ENCODE measurements around the gene RHBDL1.

The RHBDL1 gene

DNA sequence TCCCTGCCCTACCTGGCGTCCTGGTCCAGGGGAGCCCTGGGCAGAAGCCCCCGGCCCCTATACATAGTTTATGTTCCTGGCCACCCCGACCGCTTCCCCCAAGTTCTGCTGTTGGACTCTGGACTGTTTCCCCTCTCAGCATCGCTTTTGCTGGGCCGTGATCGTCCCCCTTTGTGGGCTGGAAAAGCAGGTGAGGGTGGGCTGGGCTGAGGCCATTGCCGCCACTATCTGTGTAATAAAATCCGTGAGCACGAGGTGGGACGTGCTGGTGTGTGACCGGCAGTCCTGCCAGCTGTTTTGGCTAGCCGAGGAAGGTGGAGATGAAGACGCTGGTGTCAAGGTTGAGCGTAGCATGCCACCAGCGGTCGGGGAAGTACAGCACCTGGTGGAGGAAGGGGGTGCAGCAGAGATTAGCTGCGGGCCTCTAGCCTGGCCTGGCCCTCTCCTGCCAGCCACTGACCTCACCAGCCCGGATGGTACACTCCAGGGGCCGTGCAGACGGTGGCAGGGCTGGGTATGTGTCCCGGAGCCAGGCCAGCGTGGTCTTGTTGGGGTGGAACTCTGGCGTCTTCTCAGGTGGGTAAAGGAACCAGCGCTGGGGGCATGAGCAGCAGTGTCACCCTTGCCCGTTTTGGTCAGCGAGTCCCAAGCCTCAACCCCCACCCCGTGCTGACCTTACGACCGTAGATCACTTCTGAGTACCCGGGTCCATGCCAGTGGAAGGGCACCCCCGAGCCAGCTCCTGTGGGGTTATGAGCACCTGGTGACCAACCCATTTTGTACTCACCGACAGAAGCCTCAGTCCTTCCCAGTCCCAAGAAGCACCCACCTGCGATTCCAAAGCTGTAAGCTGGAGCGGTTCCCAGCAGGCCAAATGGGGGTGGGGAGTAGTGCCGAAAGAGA is 7.3 kb downstream of the RHBDL1 start (continued):
- TF ChIP-seq, protein P1, sequence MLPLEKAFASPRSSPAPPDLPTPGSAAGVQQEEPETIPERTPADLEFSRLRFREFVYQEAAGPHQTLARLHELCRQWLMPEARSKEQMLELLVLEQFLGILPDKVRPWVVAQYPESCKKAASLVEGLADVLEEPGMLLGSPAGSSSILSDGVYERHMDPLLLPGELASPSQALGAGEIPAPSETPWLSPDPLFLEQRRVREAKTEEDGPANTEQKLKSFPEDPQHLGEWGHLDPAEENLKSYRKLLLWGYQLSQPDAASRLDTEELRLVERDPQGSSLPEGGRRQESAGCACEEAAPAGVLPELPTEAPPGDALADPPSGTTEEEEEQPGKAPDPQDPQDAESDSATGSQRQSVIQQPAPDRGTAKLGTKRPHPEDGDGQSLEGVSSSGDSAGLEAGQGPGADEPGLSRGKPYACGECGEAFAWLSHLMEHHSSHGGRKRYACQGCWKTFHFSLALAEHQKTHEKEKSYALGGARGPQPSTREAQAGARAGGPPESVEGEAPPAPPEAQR (tag by site-specific recombination; IDR thresholded peaks at IDR 0.05): no peak
- TF ChIP-seq, protein P2, sequence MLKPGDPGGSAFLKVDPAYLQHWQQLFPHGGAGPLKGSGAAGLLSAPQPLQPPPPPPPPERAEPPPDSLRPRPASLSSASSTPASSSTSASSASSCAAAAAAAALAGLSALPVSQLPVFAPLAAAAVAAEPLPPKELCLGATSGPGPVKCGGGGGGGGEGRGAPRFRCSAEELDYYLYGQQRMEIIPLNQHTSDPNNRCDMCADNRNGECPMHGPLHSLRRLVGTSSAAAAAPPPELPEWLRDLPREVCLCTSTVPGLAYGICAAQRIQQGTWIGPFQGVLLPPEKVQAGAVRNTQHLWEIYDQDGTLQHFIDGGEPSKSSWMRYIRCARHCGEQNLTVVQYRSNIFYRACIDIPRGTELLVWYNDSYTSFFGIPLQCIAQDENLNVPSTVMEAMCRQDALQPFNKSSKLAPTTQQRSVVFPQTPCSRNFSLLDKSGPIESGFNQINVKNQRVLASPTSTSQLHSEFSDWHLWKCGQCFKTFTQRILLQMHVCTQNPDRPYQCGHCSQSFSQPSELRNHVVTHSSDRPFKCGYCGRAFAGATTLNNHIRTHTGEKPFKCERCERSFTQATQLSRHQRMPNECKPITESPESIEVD (tag by site-specific recombination; IDR thresholded peaks at IDR 0.05): no peak
- no peak for TF ChIP-seq ZNF248 (tag by site-specific recombination; IDR thresholded peaks at IDR 0.05)
- no peak for TF ChIP-seq ZNF571 (tag by site-specific recombination; IDR thresholded peaks at IDR 0.05)
- no peak for TF ChIP-seq ZSCAN30 (tag by site-specific recombination; IDR thresholded peaks at IDR 0.05)
- TF ChIP-seq GFI1B (tag by site-specific recombination; IDR thresholded peaks at IDR 0.05): no peak
- TF ChIP-seq IKZF3 (tag by site-specific recombination; IDR thresholded peaks at IDR 0.05): peak; percentile 79; the same call in 1 of the 2 replicates
- TF ChIP-seq ZNF239 (tag by site-specific recombination; IDR thresholded peaks at IDR 0.05): 0 out of 2 replicates have a peak, but pooled peaks have one; percentile 62
- no peak for TF ChIP-seq ZNF76 (tag by site-specific recombination; IDR thresholded peaks at IDR 0.05; ENCODE audit: borderline replicate concordance, low read depth)
- no peak for TF ChIP-seq ZNF514 (tag by site-specific recombination; IDR thresholded peaks at IDR 0.05)
- TF ChIP-seq ZNF211 (tag by site-specific recombination; IDR thresholded peaks at IDR 0.05; ENCODE audit: low read depth): no peak
- peak; percentile 62; the same call in 1 of the 2 replicates for TF ChIP-seq ZNF391 (tag by site-specific recombination; IDR thresholded peaks at IDR 0.05; ENCODE audit: borderline replicate concordance, low read depth)
- no peak for TF ChIP-seq SP3 (tag by site-specific recombination; IDR thresholded peaks at IDR 0.05)
- TF ChIP-seq HOXD13 (CRISPR knock-in tag; IDR thresholded peaks at IDR 0.05; ENCODE audit: borderline replicate concordance): no peak
- no peak for TF ChIP-seq EGR2 (tag by site-specific recombination; IDR thresholded peaks at IDR 0.05; ENCODE audit: low read depth)
- TF ChIP-seq ZNF292 (tag by site-specific recombination; IDR thresholded peaks at IDR 0.05; ENCODE audit: borderline replicate concordance, low read depth): no peak
- TF ChIP-seq, protein P3, sequence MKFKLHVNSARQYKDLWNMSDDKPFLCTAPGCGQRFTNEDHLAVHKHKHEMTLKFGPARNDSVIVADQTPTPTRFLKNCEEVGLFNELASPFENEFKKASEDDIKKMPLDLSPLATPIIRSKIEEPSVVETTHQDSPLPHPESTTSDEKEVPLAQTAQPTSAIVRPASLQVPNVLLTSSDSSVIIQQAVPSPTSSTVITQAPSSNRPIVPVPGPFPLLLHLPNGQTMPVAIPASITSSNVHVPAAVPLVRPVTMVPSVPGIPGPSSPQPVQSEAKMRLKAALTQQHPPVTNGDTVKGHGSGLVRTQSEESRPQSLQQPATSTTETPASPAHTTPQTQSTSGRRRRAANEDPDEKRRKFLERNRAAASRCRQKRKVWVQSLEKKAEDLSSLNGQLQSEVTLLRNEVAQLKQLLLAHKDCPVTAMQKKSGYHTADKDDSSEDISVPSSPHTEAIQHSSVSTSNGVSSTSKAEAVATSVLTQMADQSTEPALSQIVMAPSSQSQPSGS (tag by site-specific recombination; IDR thresholded peaks at IDR 0.05; ENCODE audit: low read depth): no peak
- TF ChIP-seq SCRT2 (tag by site-specific recombination; IDR thresholded peaks at IDR 0.05): no peak
- TF ChIP-seq, protein P4, sequence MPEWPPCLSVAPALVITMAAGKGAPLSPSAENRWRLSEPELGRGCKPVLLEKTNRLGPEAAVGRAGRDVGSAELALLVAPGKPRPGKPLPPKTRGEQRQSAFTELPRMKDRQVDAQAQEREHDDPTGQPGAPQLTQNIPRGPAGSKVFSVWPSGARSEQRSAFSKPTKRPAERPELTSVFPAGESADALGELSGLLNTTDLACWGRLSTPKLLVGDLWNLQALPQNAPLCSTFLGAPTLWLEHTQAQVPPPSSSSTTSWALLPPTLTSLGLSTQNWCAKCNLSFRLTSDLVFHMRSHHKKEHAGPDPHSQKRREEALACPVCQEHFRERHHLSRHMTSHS (tag by site-specific recombination; IDR thresholded peaks at IDR 0.05): no peak
- TF ChIP-seq, protein P5, sequence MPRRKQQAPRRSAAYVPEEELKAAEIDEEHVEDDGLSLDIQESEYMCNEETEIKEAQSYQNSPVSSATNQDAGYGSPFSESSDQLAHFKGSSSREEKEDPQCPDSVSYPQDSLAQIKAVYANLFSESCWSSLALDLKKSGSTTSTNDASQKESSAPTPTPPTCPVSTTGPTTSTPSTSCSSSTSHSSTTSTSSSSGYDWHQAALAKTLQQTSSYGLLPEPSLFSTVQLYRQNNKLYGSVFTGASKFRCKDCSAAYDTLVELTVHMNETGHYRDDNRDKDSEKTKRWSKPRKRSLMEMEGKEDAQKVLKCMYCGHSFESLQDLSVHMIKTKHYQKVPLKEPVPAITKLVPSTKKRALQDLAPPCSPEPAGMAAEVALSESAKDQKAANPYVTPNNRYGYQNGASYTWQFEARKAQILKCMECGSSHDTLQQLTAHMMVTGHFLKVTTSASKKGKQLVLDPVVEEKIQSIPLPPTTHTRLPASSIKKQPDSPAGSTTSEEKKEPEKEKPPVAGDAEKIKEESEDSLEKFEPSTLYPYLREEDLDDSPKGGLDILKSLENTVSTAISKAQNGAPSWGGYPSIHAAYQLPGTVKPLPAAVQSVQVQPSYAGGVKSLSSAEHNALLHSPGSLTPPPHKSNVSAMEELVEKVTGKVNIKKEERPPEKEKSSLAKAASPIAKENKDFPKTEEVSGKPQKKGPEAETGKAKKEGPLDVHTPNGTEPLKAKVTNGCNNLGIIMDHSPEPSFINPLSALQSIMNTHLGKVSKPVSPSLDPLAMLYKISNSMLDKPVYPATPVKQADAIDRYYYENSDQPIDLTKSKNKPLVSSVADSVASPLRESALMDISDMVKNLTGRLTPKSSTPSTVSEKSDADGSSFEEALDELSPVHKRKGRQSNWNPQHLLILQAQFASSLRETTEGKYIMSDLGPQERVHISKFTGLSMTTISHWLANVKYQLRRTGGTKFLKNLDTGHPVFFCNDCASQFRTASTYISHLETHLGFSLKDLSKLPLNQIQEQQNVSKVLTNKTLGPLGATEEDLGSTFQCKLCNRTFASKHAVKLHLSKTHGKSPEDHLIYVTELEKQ (tag by site-specific recombination; IDR thresholded peaks at IDR 0.05; ENCODE audit: borderline replicate concordance): no peak
- no peak for TF ChIP-seq PRDM1 (tag by site-specific recombination; IDR thresholded peaks at IDR 0.05)
- no peak for TF ChIP-seq ZNF677 (tag by site-specific recombination; IDR thresholded peaks at IDR 0.05)
- TF ChIP-seq ZNF302 (tag by site-specific recombination; IDR thresholded peaks at IDR 0.05; ENCODE audit: low read depth): no peak
- TF ChIP-seq, protein P6, sequence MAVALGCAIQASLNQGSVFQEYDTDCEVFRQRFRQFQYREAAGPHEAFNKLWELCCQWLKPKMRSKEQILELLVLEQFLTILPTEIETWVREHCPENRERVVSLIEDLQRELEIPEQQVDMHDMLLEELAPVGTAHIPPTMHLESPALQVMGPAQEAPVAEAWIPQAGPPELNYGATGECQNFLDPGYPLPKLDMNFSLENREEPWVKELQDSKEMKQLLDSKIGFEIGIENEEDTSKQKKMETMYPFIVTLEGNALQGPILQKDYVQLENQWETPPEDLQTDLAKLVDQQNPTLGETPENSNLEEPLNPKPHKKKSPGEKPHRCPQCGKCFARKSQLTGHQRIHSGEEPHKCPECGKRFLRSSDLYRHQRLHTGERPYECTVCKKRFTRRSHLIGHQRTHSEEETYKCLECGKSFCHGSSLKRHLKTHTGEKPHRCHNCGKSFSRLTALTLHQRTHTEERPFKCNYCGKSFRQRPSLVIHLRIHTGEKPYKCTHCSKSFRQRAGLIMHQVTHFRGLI (tag by site-specific recombination; IDR thresholded peaks at IDR 0.05): no peak
- no peak for TF ChIP-seq ZNF37A (tag by site-specific recombination; IDR thresholded peaks at IDR 0.05)
- no peak for TF ChIP-seq ZNF555 (tag by site-specific recombination; conservative IDR thresholded peaks at IDR 0.05)
- TF ChIP-seq ZNF2 (tag by site-specific recombination; IDR thresholded peaks at IDR 0.05): peak; percentile 56; the same call in 1 of the 2 replicates
- 0 out of 2 replicates have a peak, but pooled peaks have one; percentile 6 for TF ChIP-seq KLF9 (tag by site-specific recombination; IDR thresholded peaks at IDR 0.05; ENCODE audit: low read depth)
- TF ChIP-seq FEZF1 (tag by site-specific recombination; IDR thresholded peaks at IDR 0.05): no peak
